Measurements from ENCODE around the gene SHC2. TPM values are rescaled to one million over a fixed set of nuclear protein-coding genes. Genes with fewer than 3 reads are reported as not detected.

The SHC2 gene
- total RNA-seq, 1 donor from 2014 or later = 26.0 TPM

DNA sequence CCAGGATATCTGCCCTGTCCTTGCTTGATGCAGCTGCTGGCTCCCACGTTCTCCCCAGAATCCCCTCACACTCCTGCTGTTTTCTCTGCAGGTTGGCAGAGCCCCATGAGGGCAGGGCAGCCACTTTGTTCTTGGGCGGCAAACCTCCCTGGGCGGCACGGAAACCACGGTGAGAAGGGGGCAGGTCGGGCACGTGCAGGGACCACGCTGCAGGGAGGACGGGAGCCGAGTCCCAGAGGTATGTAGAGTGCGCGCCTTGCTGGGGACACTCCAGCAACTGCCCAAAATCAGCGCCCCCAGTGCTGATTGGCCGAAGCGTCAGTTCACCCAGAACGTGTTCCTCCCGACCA is 86.0 kb downstream of the SHC2 start:
- peaks cover 8% of the 10 kb centered on the region for H3K4me1 ChIP-seq
- DNase-seq (ENCODE audit: extremely low spot score in 2 of 2) = no peak
- H3K27me3 ChIP-seq = no peaks in the 10 kb centered on the region
- no peak for TF ChIP-seq POLR2AphosphoS5 (IDR thresholded peaks at IDR 0.05; ENCODE audit: insufficient read depth in 1 of 2, low read depth in 1 of 2)
- TF ChIP-seq POLR2A (IDR thresholded peaks at IDR 0.05) = no peak
- TF ChIP-seq, protein P1, sequence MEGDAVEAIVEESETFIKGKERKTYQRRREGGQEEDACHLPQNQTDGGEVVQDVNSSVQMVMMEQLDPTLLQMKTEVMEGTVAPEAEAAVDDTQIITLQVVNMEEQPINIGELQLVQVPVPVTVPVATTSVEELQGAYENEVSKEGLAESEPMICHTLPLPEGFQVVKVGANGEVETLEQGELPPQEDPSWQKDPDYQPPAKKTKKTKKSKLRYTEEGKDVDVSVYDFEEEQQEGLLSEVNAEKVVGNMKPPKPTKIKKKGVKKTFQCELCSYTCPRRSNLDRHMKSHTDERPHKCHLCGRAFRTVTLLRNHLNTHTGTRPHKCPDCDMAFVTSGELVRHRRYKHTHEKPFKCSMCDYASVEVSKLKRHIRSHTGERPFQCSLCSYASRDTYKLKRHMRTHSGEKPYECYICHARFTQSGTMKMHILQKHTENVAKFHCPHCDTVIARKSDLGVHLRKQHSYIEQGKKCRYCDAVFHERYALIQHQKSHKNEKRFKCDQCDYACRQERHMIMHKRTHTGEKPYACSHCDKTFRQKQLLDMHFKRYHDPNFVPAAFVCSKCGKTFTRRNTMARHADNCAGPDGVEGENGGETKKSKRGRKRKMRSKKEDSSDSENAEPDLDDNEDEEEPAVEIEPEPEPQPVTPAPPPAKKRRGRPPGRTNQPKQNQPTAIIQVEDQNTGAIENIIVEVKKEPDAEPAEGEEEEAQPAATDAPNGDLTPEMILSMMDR (IDR thresholded peaks at IDR 0.05) = no peak
- H3K9me3 ChIP-seq = no peaks in the 10 kb centered on the region
- no peak overlapping the region for H3K4me3 ChIP-seq
- no peak overlapping the region for H3K27ac ChIP-seq
- intact Hi-C loops (cut with DNase I) = no loop called here
- no peaks in the 10 kb centered on the region for H3K36me3 ChIP-seq

DNA sequence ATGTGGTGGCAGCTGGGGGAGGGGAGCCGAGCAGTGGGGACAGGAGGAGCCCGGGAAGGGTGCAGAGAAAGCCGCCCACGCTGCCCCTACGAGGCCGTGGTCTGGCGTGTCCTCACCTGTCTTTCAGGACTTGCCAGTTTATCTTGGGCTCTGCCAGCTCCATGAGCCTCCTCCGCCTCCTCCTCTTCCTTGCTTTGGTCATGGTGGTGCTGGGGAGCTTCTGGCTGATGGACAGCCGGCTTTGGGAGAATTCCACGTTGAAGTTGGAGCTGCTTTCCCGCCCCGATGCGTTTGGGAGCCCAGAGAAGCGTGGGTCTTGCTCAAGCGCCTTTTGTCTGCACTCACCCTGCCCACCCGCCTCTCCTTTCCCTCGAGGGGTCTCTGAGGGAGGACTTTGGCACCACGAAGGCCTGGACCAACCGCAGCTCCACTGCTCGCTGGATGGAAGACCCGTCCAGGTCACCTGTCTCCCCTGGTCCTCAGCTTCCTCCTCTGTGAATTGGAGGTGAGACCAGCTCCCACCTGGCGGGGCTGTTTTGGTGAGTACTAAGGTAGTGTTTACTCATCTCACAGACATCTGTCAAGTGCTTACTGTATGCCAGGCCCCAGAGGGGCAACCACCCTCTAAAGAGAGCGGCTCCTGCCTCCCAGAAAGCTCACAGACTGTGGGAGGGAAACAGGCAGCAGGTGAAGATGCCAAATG is 86.5 kb downstream of the SHC2 start:
- H3K27me3 ChIP-seq = no peaks in the 10 kb centered on the region
- no peak overlapping the region for H3K27ac ChIP-seq
- H3K9me3 ChIP-seq = no peaks in the 10 kb centered on the region
- no peak overlapping the region for H3K4me3 ChIP-seq
- no peaks in the 10 kb centered on the region for H3K36me3 ChIP-seq
- TF ChIP-seq, protein P1 (IDR thresholded peaks at IDR 0.05) = no peak
- TF ChIP-seq POLR2AphosphoS5 (IDR thresholded peaks at IDR 0.05; ENCODE audit: insufficient read depth in 1 of 2, low read depth in 1 of 2) (no peak), POLR2A (IDR thresholded peaks at IDR 0.05) (no peak)
- DNase-seq (ENCODE audit: extremely low spot score in 2 of 2) = no peak
- H3K4me1 ChIP-seq = peaks cover 8% of the 10 kb centered on the region
- intact Hi-C loops (cut with DNase I) = no loop called here

DNA sequence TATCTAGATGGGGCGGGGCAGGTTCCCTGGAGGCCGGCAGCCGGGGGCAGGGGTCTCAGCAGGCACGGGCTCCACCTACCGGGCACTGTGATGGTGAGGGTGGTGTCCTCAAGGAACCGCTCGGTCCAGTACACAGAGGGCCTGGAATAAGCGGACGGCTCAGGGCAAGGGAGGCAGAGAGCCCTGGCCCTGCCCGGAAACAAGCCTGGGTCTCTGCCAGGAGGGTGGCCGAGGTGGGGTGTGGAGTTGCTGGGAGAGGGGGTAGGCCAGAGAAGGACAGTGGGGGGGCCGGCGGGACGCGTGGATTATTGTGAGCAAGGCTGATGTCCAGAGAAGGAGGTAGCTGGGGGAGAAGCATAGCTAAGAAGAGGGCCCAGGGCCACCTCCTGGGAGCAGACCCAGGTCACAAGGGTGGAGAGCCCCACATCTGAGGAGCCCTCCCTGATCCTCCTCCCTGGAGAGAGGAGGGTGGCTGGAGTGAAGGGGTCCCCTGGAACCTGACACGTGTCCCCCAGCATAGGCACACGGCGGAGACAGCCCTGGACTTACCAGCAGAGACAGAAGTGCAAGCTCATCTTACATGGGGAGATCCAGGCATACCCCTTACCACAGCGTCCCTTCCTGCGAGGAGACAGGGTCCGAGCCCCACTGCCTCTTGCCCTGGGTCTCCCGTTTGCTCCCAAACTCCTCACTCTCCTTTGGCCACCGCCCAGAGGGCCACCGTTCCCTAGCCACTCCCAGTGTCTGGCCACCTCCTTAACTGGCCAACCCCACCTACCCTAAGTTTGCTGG is 87.2 kb downstream of the SHC2 start:
- intact Hi-C loops (cut with DNase I) = no loop called here
- no peak overlapping the region for H3K4me3 ChIP-seq
- H3K36me3 ChIP-seq = no peaks in the 10 kb centered on the region
- no peaks in the 10 kb centered on the region for H3K27me3 ChIP-seq
- no peak overlapping the region for H3K27ac ChIP-seq
- no peaks in the 10 kb centered on the region for H3K9me3 ChIP-seq
- peaks cover 8% of the 10 kb centered on the region for H3K4me1 ChIP-seq
- TF ChIP-seq, protein P1 (IDR thresholded peaks at IDR 0.05) = no peak
- TF ChIP-seq POLR2AphosphoS5 (IDR thresholded peaks at IDR 0.05; ENCODE audit: insufficient read depth in 1 of 2, low read depth in 1 of 2) (no peak), POLR2A (IDR thresholded peaks at IDR 0.05) (no peak)
- DNase-seq (ENCODE audit: extremely low spot score in 2 of 2) = no peak

DNA sequence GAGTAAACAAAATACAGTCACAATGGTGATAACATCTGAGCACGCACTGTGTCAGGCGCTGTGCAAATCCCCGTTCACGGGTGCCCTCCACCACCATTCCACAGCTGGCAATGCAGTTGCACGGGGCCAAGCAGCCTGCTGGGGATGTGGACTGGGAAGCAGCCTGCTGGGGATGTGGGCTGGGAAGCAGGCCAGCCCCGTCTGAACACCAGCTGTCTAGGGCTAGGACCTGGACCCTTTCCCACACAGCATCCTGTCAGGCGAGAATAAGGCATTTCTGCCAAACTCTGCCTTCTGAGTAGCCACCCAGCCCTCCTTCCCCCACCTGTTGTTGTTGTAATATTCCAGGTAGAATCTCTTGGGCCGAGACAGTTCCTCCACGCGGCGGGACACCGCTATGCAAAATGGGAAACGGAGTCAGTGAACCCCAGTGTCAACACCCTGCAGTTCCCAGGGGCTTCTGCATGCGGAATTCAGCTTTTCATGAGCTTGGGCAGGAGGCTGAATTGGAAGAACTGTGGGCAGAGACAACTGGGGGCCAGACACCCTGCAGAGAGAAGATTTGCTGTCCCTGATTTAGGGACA is 88.4 kb downstream of the SHC2 start:
- Histone ChIP-seq H3K9me3 (no peaks in the 10 kb centered on the region), H3K27me3 (no peaks in the 10 kb centered on the region), H3K27ac (no peak overlapping the region), H3K4me3 (no peak overlapping the region), H3K36me3 (no peaks in the 10 kb centered on the region), H3K4me1 (peaks cover 8% of the 10 kb centered on the region)
- intact Hi-C loops (cut with DNase I) = no loop called here
- TF ChIP-seq POLR2A (IDR thresholded peaks at IDR 0.05) (no peak), POLR2AphosphoS5 (IDR thresholded peaks at IDR 0.05; ENCODE audit: insufficient read depth in 1 of 2, low read depth in 1 of 2) (no peak)
- TF ChIP-seq, protein P1 (IDR thresholded peaks at IDR 0.05) = no peak
- DNase-seq (ENCODE audit: extremely low spot score in 2 of 2) = no peak

Measured in vagina (tissue), 2 donors.